K562 (cell line): ENCODE data around the gene PCSK6. TPM values are rescaled to one million over a fixed set of nuclear protein-coding genes. Genes with fewer than 3 reads are reported as not detected.

ENCODE experiments used
- ATAC-seq: fragments of 200-7000 bp; cut with Tn5 transposase; 3 replicates; pipeline ENCODE4 v1.9.1; 2020; ENCODE audit warnings: moderate library complexity
- BruUV-seq: library from RNA; stranded (reverse); fragments of 400-500 nt; replicated peaks from 2 replicates; lab custom pipeline; 2021; lab: Mats Ljungman, UMichigan
- CTCF ChIA-PET: fragments of 300-600 bp; formaldehyde crosslinking; extraction: SDS; loops from one replicate; lab custom pipeline; 2021; ENCODE audit warnings: low intra/inter-chr PET ratio; lab: Yijun Ruan, JAX
- POLR2A ChIA-PET: fragments of 300-600, 350-650 bp; sonication (Branson Sonifier 250); formaldehyde crosslinking; extraction: SDS; loops from one replicate; lab custom pipeline; 2021; ENCODE audit warnings: antibody characterized with exemption, inconsistent platforms; lab: Yijun Ruan, JAX
- DNase-seq, 4 experiments: peaks; one replicate each; pipeline versions ENCODE4 v3.0.0 to v3.0.0-alpha.2; 2011 to 2018; ENCODE audit warnings: low spot score in 3 of 4, mixed read lengths in 3 of 4; ENCODE audit errors: extremely low read depth in 1 of 4
- FAIRE-seq: peaks from 2 replicates; lab custom pipeline; 2011; peaks lifted over from hg19 to GRCh38; lab: Jason Lieb, UNC
- H2AFZ ChIP-seq: 2 replicates; pipeline ENCODE4 v1.6.0; 2011; ENCODE audit warnings: low read depth, low read length, control low read depth, inconsistent platforms
- H3K27ac ChIP-seq: fragments of 200-600 bp; 3 replicates; pipeline ENCODE4 v1.8.0; 2011; ENCODE audit warnings: low read depth, mild to moderate bottlenecking, control low read depth, inconsistent platforms, low read length, moderate library complexity, mixed read lengths; ENCODE audit errors: extremely low read depth
- H3K27me3 ChIP-seq, 2 experiments: fragments of 300-600 bp in 1 of 2; 2 replicates in 1 of 2; 3 replicates in 1 of 2; pipeline versions ENCODE4 v1.6.0 to v1.8.0; 2011; ENCODE audit warnings: inconsistent platforms in 2 of 2, low read length in 2 of 2, mild to moderate bottlenecking in 1 of 2, mixed read lengths in 1 of 2, moderate library complexity in 1 of 2; ENCODE audit not compliant: control insufficient read depth in 2 of 2, insufficient read depth in 2 of 2
- H3K36me3 ChIP-seq: fragments of 300-600 bp; 3 replicates; pipeline ENCODE4 v1.8.0; 2011; ENCODE audit warnings: mild to moderate bottlenecking, low read length, inconsistent platforms; ENCODE audit not compliant: control insufficient read depth, insufficient read depth
- H3K4me1 ChIP-seq, 2 experiments: fragments of 200-600 bp in 1 of 2; replicated peaks in 1 of 2; 2 replicates in 1 of 2; 3 replicates in 1 of 2; pipeline versions ENCODE4 v1.5.1 to v1.8.0; 2011; ENCODE audit warnings: inconsistent platforms in 2 of 2, low read length in 2 of 2, mild to moderate bottlenecking in 1 of 2, mixed read lengths in 1 of 2, moderate library complexity in 1 of 2; ENCODE audit not compliant: control insufficient read depth in 2 of 2, insufficient read depth in 2 of 2
- H3K4me2 ChIP-seq: 2 replicates; pipeline ENCODE4 v1.6.1; 2011; ENCODE audit warnings: low read length, control low read depth, inconsistent platforms, mixed read lengths; ENCODE audit not compliant: insufficient read depth
- H3K4me3 ChIP-seq: fragments of 200-600 bp; sonication (generic), shearing (Covaris generic); 2 replicates; pipeline ENCODE4 v1.5.1; 2016; ENCODE audit warnings: control low read depth, inconsistent platforms
- H3K79me2 ChIP-seq: fragments of 200-600 bp; 3 replicates; pipeline ENCODE4 v1.8.0; 2011; ENCODE audit warnings: low read length, inconsistent platforms; ENCODE audit not compliant: control insufficient read depth, insufficient read depth
- H3K9ac ChIP-seq, 2 experiments: 2 replicates each; pipeline versions ENCODE4 v1.6.0 to v1.6.1; 2011; ENCODE audit warnings: low read depth in 2 of 2, low read length in 2 of 2, control low read depth in 1 of 2, inconsistent platforms in 1 of 2, mild to moderate bottlenecking in 1 of 2, mixed read lengths in 1 of 2; ENCODE audit not compliant: insufficient read depth in 1 of 2
- H3K9me1 ChIP-seq: one replicate; pipeline ENCODE4 v1.6.0; 2011; ENCODE audit warnings: inconsistent platforms, mild to moderate bottlenecking, low read length, moderate library complexity; ENCODE audit not compliant: control insufficient read depth, insufficient read depth
- H3K9me3 ChIP-seq: replicated peaks from 2 replicates; pipeline ENCODE4 v1.5.1; 2011; ENCODE audit warnings: low read depth, low read length, inconsistent platforms; ENCODE audit not compliant: control insufficient read depth, insufficient read depth
- H4K20me1 ChIP-seq: replicated peaks from 2 replicates; pipeline ENCODE4 v1.6.1; 2011; ENCODE audit warnings: low read length, inconsistent platforms, mixed read lengths; ENCODE audit not compliant: control insufficient read depth, insufficient read depth
- CBFB ChIP-seq: sonication (generic); formaldehyde crosslinking; IDR thresholded peaks from 2 replicates; pipeline ENCODE4 v1.4.0; 2020; ENCODE audit warnings: mild to moderate bottlenecking, missing genetic modification reagents
- EGR1 ChIP-seq: fragments of 450-650 bp; conservative IDR thresholded peaks from 2 replicates; pipeline ENCODE4 v1.6.1; 2017; ENCODE audit warnings: mild to moderate bottlenecking
- HINFP ChIP-seq: fragments of 450-650 bp; conservative IDR thresholded peaks from 2 replicates; pipeline ENCODE4 v1.6.1; 2016; ENCODE audit warnings: missing genetic modification characterization, low read depth, mild to moderate bottlenecking, control low read depth, missing compliant biosample characterization
- IRF9 ChIP-seq: fragments of 450-650 bp; IDR thresholded peaks from 2 replicates; pipeline ENCODE4 v1.6.1; 2016; ENCODE audit warnings: missing biosample characterization, missing genetic modification characterization
- NCOA2 ChIP-seq, 2 experiments: fragments of 450-650 bp; IDR thresholded peaks; 2 replicates each; pipeline ENCODE4 v1.6.1; 2018; ENCODE audit warnings: mild to moderate bottlenecking in 2 of 2, moderate library complexity in 1 of 2; ENCODE audit not compliant: partially characterized antibody in 2 of 2
- NR2F6 ChIP-seq: fragments of 450-650 bp; formaldehyde crosslinking; IDR thresholded peaks from 2 replicates; pipeline ENCODE4 v1.4.0; 2020; ENCODE audit warnings: mild to moderate bottlenecking
- SMC3 ChIP-seq: conservative IDR thresholded peaks from 2 replicates; pipeline ENCODE4 v1.6.1; 2011; ENCODE audit warnings: low read depth, low read length, improper control_type of control experiment; ENCODE audit not compliant: insufficient read depth
- TCF15 ChIP-seq: fragments of 250-450 bp; sonication (Bioruptor Pico); IDR thresholded peaks from 2 replicates; pipeline ENCODE4 v1.8.0; 2022; ENCODE audit warnings: moderate library complexity, mild to moderate bottlenecking, inconsistent platforms
- TCF3 ChIP-seq: sonication (generic); formaldehyde crosslinking; IDR thresholded peaks from 2 replicates; pipeline ENCODE4 v1.4.0; 2020; ENCODE audit warnings: mild to moderate bottlenecking, missing genetic modification reagents
- ZFP1 ChIP-seq: fragments of 450-650 bp; formaldehyde crosslinking; IDR thresholded peaks from 2 replicates; pipeline ENCODE4 v1.4.0; 2020; ENCODE audit warnings: mild to moderate bottlenecking, mixed read lengths
- ZFPM2 ChIP-seq: fragments of 250-450 bp; sonication (Bioruptor Pico); IDR thresholded peaks from 2 replicates; pipeline ENCODE4 v1.5.1; 2022; ENCODE audit warnings: mild to moderate bottlenecking
- ZNF436 ChIP-seq: fragments of 250-450, 450-650 bp; sonication (Bioruptor Pico); formaldehyde crosslinking; IDR thresholded peaks from 2 replicates; pipeline ENCODE4 v1.7.0; 2020; ENCODE audit warnings: mild to moderate bottlenecking
- WGBS: fragments of 100-300 bp; shearing (Covaris generic); methylation state at CpG from one replicate; pipeline ENCODE4 v1.1.6; 2016; ENCODE audit warnings: low coverage, mixed read lengths; ENCODE audit not compliant: insufficient coverage; ENCODE audit errors: missing lambda C conversion rate; 5-methylcytosine and 5-hydroxymethylcytosine counted together
- in situ Hi-C: fragments of 300-500 bp; cut with MboI; formaldehyde crosslinking; loops from 4 replicates; pipeline ENCODE4 v1.15.0; 2018; ENCODE audit warnings: inconsistent platforms, mixed read lengths
- intact Hi-C: fragments of 100-400 bp; cut with micrococcal nuclease; formaldehyde crosslinking; loops from 2 replicates; pipeline ENCODE4 v1.14.2; 2022
- polyA plus RNA-seq, 8 experiments: library from polyadenylated mRNA; depleted of rRNA in 4 of 8; stranded (reverse) in 5 of 8; unstranded in 3 of 8; fragments of >200 nt; fragmentation: Nextera tagmentation in 2 of 8; fragmentation: Illumina TruSeq in 1 of 8; extraction: Ambion mirVana in 2 of 8; extraction: Trizol in 1 of 8; gene quantifications; 2 replicates each; pipeline versions ENCODE4 v1.2.1 to v1.2.3, GENCODE V29; 2011 to 2014; ENCODE audit warnings: inconsistent platforms in 1 of 8, missing spikeins in 1 of 8
- total RNA-seq, 7 experiments: library from RNA; depleted of rRNA in 6 of 7; stranded (reverse); fragments of >200 nt in 6 of 7; fragmentation: Illumina TruSeq in 2 of 7; extraction: Trizol in 2 of 7; gene quantifications; 2 replicates each; pipeline versions ENCODE4 v1.2.1 to v1.2.3, GENCODE V29; 2011 to 2021; ENCODE audit warnings: low replicate concordance in 1 of 7

Gene PCSK6
- total and polyA plus RNA-seq, 9 of the 15 experiments (the other 6 are each of a cell fraction or from before 2014, with no cell fraction given) = 2.2 to 32.6 (median 14.5) TPM

GRCh38 chr15:101371519-101371918 lies 118.0 kb downstream of the PCSK6 start:
- no peak for TF ChIP-seq ZFPM2
- Histone ChIP-seq H3K9me3 (no peaks in the 10 kb centered on the region), H3K79me2 (no peaks in the 10 kb centered on the region), H4K20me1 (no peaks in the 10 kb centered on the region; the same call in 1 of the 2 replicates), H3K36me3 (no peaks in the 10 kb centered on the region), H3K4me2 (no peak overlapping the region), H3K9ac (no peak overlapping the region), H3K27ac (no peak overlapping the region), H3K9me1 (no peaks in the 10 kb centered on the region), H3K4me3 (no peak overlapping the region), H3K27me3 (peaks cover 0 to 17% of the 10 kb centered on the region in 2 experiments; a peak in 1 of 5 replicates), H3K4me1 (no peaks in the 10 kb centered on the region; a peak in 1 of 5 replicates), H2AFZ (no peak overlapping the region)
- POLR2A ChIA-PET = interaction anchor here (0.5 kb wide), 1 partner anchor 23 kb away, joined by 3 read pairs; no protein-coding TSS in a partner anchor
- DNase-seq (no peak), FAIRE-seq (no peak), ATAC-seq (no peak)
- WGBS = 55% methylated on average over 11 of the region's 11 CpGs
- intact Hi-C loops = no loop called here
- no TSS peak for BruUV-seq
- CTCF ChIA-PET = no interaction called here
- in situ Hi-C loops = no loop called here

- intact Hi-C loops (no loop called here), in situ Hi-C loops (no loop called here)
- H3K4me2 ChIP-seq = no peak overlapping the region
- no peak overlapping the region for H3K9ac ChIP-seq
- H3K9me3 ChIP-seq = no peaks in the 10 kb centered on the region
- CTCF ChIA-PET = no interaction called here
- no peaks in the 10 kb centered on the region; a peak in 1 of 5 replicates for H3K4me1 ChIP-seq
- H3K4me3 ChIP-seq = no peak overlapping the region
- ATAC-seq (no peak), DNase-seq (no peak), FAIRE-seq (no peak)
- 60% methylated on average over 7 of the region's 7 CpGs for WGBS
- POLR2A ChIA-PET = no interaction called here
- H3K27me3 ChIP-seq = peaks cover 0 to 17% of the 10 kb centered on the region in 2 experiments; a peak in 1 of 5 replicates
- H3K79me2 ChIP-seq = no peaks in the 10 kb centered on the region
- H4K20me1 ChIP-seq = no peaks in the 10 kb centered on the region; the same call in 1 of the 2 replicates
- no peak overlapping the region for H3K27ac ChIP-seq
- no peak overlapping the region for H2AFZ ChIP-seq
- BruUV-seq = no TSS peak
- no peaks in the 10 kb centered on the region for H3K9me1 ChIP-seq
- H3K36me3 ChIP-seq = no peaks in the 10 kb centered on the region
- TF ChIP-seq ZNF436 (CRISPR knock-in tag) = no peak
- TF ChIP-seq NR2F6 (CRISPR knock-in tag) = no peak
- no peak for TF ChIP-seq EGR1
- no peak for TF ChIP-seq NCOA2 (IDR thresholded peaks at IDR 0.05; ENCODE audit: partially characterized antibody in 2 of 2)
- no peak for TF ChIP-seq HINFP (tag)
- no peak for TF ChIP-seq CBFB (CRISPR knock-in tag)
- TF ChIP-seq TCF3 (CRISPR knock-in tag) = no peak
- no peak for TF ChIP-seq TCF15
- TF ChIP-seq ZFP1 (CRISPR knock-in tag) = no peak
- no peak for TF ChIP-seq SMC3
- TF ChIP-seq IRF9 = no peak
These were observed 118.4 kb downstream of the PCSK6 start for GRCh38 chr15:101371081-101371480.
